BJ (cell line): ENCODE measurements around the gene ACTL6A. TPM values are rescaled to one million over a fixed set of nuclear protein-coding genes. Genes with fewer than 3 reads are reported as not detected.
A peak's percentile ranks its signal among the peaks of the same experiment; 100 is the strongest.

Experiments
- CTCF ChIA-PET: fragments of 350-600 bp; formaldehyde crosslinking; extraction: SDS; loops from one replicate; lab custom pipeline; 2021; ENCODE audit warnings: antibody characterized with exemption, inconsistent platforms; lab: Yijun Ruan, JAX
- POLR2A ChIA-PET: fragments of 300-600 bp; sonication (Branson Sonifier 250); formaldehyde crosslinking; extraction: SDS; loops from one replicate; lab custom pipeline; 2021; ENCODE audit warnings: antibody characterized with exemption; lab: Charles Lee
- DNase-seq: peaks from one replicate; pipeline ENCODE4 v3.0.0-alpha.2; 2011; ENCODE audit warnings: low read depth
- H3K27me3 ChIP-seq: 2 replicates; pipeline ENCODE4 v1.6.0; 2011; ENCODE audit warnings: low read length; ENCODE audit not compliant: control insufficient read depth, insufficient read depth
- H3K36me3 ChIP-seq: 2 replicates; pipeline ENCODE4 v1.5.1; 2011; ENCODE audit warnings: low read length; ENCODE audit not compliant: control insufficient read depth, insufficient read depth
- H3K4me3 ChIP-seq: 2 replicates; pipeline ENCODE4 v1.5.1; 2011; ENCODE audit warnings: low read depth, mild to moderate bottlenecking, control low read depth, low read length
- polyA plus RNA-seq: library from polyadenylated mRNA; depleted of rRNA; stranded (reverse); fragments of >200 nt; gene quantifications from 2 replicates; pipeline ENCODE4 v1.2.3, GENCODE V29; 2011
- TF ChIP-seq, protein P1 (sequence below): IDR thresholded peaks from 2 replicates; pipeline ENCODE4 v1.5.1; 2011; ENCODE audit warnings: low read depth, mild to moderate bottlenecking, control low read depth, inconsistent platforms, low read length, moderate library complexity; ENCODE audit not compliant: insufficient read depth

ACTL6A gene
- polyA plus RNA-seq, 1 experiment, result 38.6 TPM

DNA sequence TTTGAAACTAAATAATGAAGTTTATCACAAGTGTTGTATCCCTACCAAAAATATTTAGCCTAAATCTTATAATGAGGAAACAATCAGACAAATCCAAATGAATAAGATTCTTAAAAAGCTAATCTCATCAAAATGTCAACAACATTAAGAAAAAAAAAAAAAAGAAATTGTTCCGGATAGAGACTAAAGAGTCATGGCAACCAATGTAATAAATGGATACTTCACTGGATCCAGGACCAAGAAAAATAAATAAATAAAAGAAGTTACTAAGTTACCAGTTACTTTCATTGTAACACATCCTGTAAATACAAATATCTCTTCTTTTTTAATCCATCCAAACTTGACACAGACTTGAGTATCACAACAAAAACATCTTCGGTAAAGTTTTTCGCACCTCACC lies 41.1 kb downstream of the ACTL6A start:
- Histone ChIP-seq H3K36me3 (peaks cover 5% of the 10 kb centered on the region; the same call in 1 of the 2 replicates), H3K4me3 (peak overlapping the region; percentile 72), H3K27me3 (no peaks in the 10 kb centered on the region)
- ChIA-PET CTCF (no interaction called here), POLR2A (no interaction called here)
- no peak for DNase-seq
- TF ChIP-seq, protein P1, sequence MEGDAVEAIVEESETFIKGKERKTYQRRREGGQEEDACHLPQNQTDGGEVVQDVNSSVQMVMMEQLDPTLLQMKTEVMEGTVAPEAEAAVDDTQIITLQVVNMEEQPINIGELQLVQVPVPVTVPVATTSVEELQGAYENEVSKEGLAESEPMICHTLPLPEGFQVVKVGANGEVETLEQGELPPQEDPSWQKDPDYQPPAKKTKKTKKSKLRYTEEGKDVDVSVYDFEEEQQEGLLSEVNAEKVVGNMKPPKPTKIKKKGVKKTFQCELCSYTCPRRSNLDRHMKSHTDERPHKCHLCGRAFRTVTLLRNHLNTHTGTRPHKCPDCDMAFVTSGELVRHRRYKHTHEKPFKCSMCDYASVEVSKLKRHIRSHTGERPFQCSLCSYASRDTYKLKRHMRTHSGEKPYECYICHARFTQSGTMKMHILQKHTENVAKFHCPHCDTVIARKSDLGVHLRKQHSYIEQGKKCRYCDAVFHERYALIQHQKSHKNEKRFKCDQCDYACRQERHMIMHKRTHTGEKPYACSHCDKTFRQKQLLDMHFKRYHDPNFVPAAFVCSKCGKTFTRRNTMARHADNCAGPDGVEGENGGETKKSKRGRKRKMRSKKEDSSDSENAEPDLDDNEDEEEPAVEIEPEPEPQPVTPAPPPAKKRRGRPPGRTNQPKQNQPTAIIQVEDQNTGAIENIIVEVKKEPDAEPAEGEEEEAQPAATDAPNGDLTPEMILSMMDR, result no peak

- Histone ChIP-seq H3K4me3 (peak within 1 kb of the TSS; percentile 72), H3K27me3 (no peaks in the 10 kb centered on the region), H3K36me3 (peaks cover 5% of the 10 kb centered on the region; the same call in 1 of the 2 replicates)
- POLR2A ChIA-PET, result no interaction called here
- peak; percentile 85 for DNase-seq
- CTCF ChIA-PET, result no interaction called here
- TF ChIP-seq, protein P1, result no peak
Measured at GRCh38 chr3:179604321-179605078, 41.8 kb downstream of the ACTL6A start, which contains the start of the genes MRPL47 and NDUFB5. Gene MRPL47 (minus strand): TSS chr3:179604638. CDS start chr3:179604624, 14 bp downstream. Gene NDUFB5 (plus strand): TSS chr3:179604794. CDS start chr3:179604816, 22 bp downstream.

- TF ChIP-seq, protein P1, result no peak
- POLR2A ChIA-PET, result no interaction called here
- Histone ChIP-seq H3K27me3 (no peaks in the 10 kb centered on the region), H3K4me3 (no peak overlapping the region), H3K36me3 (no peaks in the 10 kb centered on the region)
- DNase-seq, result no peak
- CTCF ChIA-PET, result no interaction called here
Measured at GRCh38 chr3:179606534-179607085, 43.9 kb downstream of the ACTL6A start.

DNA sequence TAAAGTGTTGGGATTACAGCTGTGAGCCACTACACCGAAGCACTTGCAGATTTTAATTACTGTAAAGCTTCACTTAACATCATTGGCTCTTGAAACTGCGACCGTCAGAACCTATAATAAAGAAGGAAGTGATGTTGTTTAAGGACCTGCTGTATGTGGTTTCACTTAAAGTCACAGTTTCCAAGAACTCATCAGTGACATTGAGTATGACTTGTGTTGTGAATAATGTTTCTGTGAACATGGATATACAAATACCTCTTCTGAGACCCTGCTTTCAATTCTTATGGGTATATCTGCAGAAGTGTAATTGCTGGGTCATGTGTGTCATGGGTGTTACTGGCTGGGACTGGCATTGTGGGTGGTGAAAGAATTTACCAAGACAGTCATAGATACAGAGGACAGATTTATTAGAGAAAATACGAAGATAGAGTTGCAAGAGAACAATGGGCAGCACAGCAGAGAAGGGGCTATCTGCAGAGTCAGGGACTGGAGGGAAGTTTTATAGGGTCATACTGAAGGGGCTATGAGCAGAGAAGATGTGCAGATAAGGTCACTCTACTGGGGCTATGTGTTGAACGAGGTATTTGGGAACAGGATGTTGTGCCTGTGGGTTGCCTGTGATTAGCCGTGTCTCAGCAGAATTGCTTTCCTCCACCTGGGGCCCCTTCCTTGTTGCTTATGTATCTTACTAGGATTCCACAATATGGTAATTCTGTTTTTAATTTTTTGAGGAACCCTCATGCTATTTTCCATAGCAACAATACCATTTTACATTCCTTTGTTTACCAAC lies 46.4 kb downstream of the ACTL6A start:
- POLR2A ChIA-PET, result no interaction called here
- Histone ChIP-seq H3K4me3 (no peak overlapping the region), H3K27me3 (no peaks in the 10 kb centered on the region), H3K36me3 (no peaks in the 10 kb centered on the region)
- CTCF ChIA-PET, result no interaction called here
- DNase-seq, result no peak
- TF ChIP-seq, protein P1, result no peak

- ChIA-PET CTCF (no interaction called here), POLR2A (no interaction called here)
- Histone ChIP-seq H3K4me3 (no peak overlapping the region), H3K36me3 (no peaks in the 10 kb centered on the region), H3K27me3 (no peaks in the 10 kb centered on the region)
- DNase-seq, result no peak
- TF ChIP-seq, protein P1, result no peak
Measured at GRCh38 chr3:179610066-179610465, 47.3 kb downstream of the ACTL6A start.
